ENCODE data around the gene SORCS2.

DNA sequence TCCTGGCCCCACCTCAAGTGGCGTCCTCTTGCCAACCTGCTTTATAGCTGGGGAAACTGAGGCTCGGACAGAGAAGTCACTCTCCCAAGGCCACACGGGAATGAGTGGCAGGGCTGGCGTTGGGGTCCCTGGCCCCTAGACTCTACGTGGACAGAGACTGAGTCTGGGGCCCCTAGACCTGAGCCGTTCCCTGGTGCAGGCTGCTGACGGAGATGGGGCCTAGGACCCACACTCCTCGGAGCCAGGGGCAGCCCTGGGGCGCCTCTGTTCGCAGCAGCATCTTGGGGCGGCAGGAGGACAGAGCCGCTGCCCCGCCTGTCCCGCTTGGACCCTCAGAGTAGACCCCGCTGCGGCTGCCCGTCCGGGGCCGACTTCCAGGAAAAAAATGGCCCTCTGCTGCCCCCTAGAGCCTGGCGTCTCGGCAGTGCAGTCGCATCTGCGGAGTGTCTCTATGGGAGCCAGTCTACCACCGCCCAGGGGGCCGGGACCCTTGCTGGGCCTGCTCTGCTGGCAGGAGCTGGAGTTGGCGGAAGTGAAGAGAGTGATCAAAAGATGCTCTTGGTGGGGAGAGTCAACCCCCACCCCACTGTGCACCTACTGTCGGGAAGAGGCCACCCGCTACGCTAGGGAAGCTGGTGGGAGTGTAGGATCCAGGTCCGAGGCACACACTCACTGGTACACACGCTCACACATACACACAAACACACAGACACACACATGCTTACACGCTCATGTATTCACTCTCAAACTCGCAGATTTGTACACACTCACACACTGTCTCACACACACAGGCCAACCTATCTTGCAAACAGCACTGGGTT lies 527.2 kb downstream of the SORCS2 start:
- TF ChIP-seq, protein P1, sequence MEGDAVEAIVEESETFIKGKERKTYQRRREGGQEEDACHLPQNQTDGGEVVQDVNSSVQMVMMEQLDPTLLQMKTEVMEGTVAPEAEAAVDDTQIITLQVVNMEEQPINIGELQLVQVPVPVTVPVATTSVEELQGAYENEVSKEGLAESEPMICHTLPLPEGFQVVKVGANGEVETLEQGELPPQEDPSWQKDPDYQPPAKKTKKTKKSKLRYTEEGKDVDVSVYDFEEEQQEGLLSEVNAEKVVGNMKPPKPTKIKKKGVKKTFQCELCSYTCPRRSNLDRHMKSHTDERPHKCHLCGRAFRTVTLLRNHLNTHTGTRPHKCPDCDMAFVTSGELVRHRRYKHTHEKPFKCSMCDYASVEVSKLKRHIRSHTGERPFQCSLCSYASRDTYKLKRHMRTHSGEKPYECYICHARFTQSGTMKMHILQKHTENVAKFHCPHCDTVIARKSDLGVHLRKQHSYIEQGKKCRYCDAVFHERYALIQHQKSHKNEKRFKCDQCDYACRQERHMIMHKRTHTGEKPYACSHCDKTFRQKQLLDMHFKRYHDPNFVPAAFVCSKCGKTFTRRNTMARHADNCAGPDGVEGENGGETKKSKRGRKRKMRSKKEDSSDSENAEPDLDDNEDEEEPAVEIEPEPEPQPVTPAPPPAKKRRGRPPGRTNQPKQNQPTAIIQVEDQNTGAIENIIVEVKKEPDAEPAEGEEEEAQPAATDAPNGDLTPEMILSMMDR (IDR thresholded peaks at IDR 0.05 in 4 of 5, conservative IDR thresholded peaks at IDR 0.05 in 1 of 5): peak; percentile 15 to 77 (median 63)
- no peak for TF ChIP-seq POLR2A (IDR thresholded peaks at IDR 0.05)

All from gastrocnemius medialis (tissue), 4 donors.